Endothelial cell of umbilical vein (primary cell): ENCODE measurements around the gene AUTS2. TPM values are rescaled to one million over a fixed set of nuclear protein-coding genes. Genes with fewer than 3 reads are reported as not detected.

Source experiments
- BruUV-seq: library from RNA; stranded (reverse); fragments of 400-500 nt; replicated peaks from 2 replicates; lab custom pipeline; 2021; lab: Mats Ljungman, UMichigan
- CTCF ChIA-PET: fragments of 300-600, 350-600 bp; sonication (Branson Sonifier 250); formaldehyde crosslinking; loops from one replicate; lab custom pipeline; 2021; ENCODE audit warnings: antibody characterized with exemption, inconsistent platforms; lab: Charles Lee
- POLR2A ChIA-PET: fragments of 300-600, 350-600 bp; sonication (Branson Sonifier 250); formaldehyde crosslinking; loops from one replicate; lab custom pipeline; 2021; ENCODE audit warnings: antibody characterized with exemption, inconsistent platforms; lab: Charles Lee
- DNase-seq: peaks from one replicate; pipeline ENCODE4 v3.0.0-alpha.2; 2011; ENCODE audit warnings: low read depth, low spot score
- FAIRE-seq: peaks from 2 replicates; lab custom pipeline; 2011; peaks lifted over from hg19 to GRCh38; lab: Jason Lieb, UNC
- H2AFZ ChIP-seq: 2 replicates; pipeline ENCODE4 v1.6.0; 2012; ENCODE audit warnings: low read depth, low read length, control low read depth, inconsistent platforms
- H3K27ac ChIP-seq: 2 replicates; pipeline ENCODE4 v1.5.1; 2011; ENCODE audit warnings: low read depth, mild to moderate bottlenecking, control low read depth, low read length, moderate library complexity; ENCODE audit not compliant: insufficient read depth
- H3K27me3 ChIP-seq, 2 experiments: 2 replicates each; pipeline versions ENCODE4 v1.6.0 to v1.6.1; 2011; ENCODE audit warnings: low read length in 2 of 2, mixed read lengths in 1 of 2; ENCODE audit not compliant: control insufficient read depth in 2 of 2, insufficient read depth in 2 of 2
- H3K36me3 ChIP-seq, 2 experiments: 2 replicates in 1 of 2; 3 replicates in 1 of 2; pipeline ENCODE4 v1.5.1; 2011; ENCODE audit warnings: low read length in 2 of 2, mild to moderate bottlenecking in 1 of 2, moderate library complexity in 1 of 2; ENCODE audit not compliant: control insufficient read depth in 2 of 2, insufficient read depth in 2 of 2; ENCODE audit errors: extremely low read depth in 1 of 2
- H3K4me1 ChIP-seq: 3 replicates; pipeline ENCODE4 v1.5.1; 2011; ENCODE audit warnings: mild to moderate bottlenecking, low read length; ENCODE audit not compliant: control insufficient read depth, insufficient read depth; ENCODE audit errors: extremely low read depth
- H3K4me2 ChIP-seq: 2 replicates; pipeline ENCODE4 v1.6.1; 2011; ENCODE audit warnings: low read length, control low read depth, mixed read lengths; ENCODE audit not compliant: insufficient read depth
- H3K4me3 ChIP-seq, 3 experiments: fragments of 200-600 bp in 1 of 3; sonication (generic), shearing (Covaris generic) in 1 of 3; replicated peaks in 1 of 3; 2 replicates each; pipeline ENCODE4 v1.5.1; 2011 to 2016; ENCODE audit warnings: control low read depth in 3 of 3, low read length in 3 of 3, mild to moderate bottlenecking in 2 of 3, inconsistent platforms in 1 of 3, low read depth in 1 of 3, moderate library complexity in 1 of 3; ENCODE audit not compliant: insufficient read depth in 1 of 3
- H3K79me2 ChIP-seq: 2 replicates; pipeline ENCODE4 v1.6.0; 2012; ENCODE audit warnings: low read length, inconsistent platforms; ENCODE audit not compliant: control insufficient read depth, insufficient read depth
- H3K9ac ChIP-seq: replicated peaks from 2 replicates; pipeline ENCODE3; 2011; ENCODE audit warnings: low read length, control low read depth; ENCODE audit not compliant: insufficient read depth; ENCODE audit errors: extremely low read depth
- H3K9me1 ChIP-seq: replicated peaks from 3 replicates; pipeline ENCODE4 v1.6.0; 2011; ENCODE audit warnings: mild to moderate bottlenecking, low read length; ENCODE audit not compliant: control insufficient read depth, insufficient read depth; ENCODE audit errors: extremely low read depth
- H3K9me3 ChIP-seq: replicated peaks from 2 replicates; pipeline ENCODE4 v1.5.1; 2012; ENCODE audit warnings: low read length, inconsistent platforms; ENCODE audit not compliant: control insufficient read depth, insufficient read depth
- H4K20me1 ChIP-seq: replicated peaks from 2 replicates; pipeline ENCODE3; 2011; ENCODE audit warnings: mild to moderate bottlenecking, low read length; ENCODE audit not compliant: control insufficient read depth, insufficient read depth; ENCODE audit errors: extremely low read depth
- CTCF ChIP-seq, 2 donors: IDR thresholded peaks; 1 replicate in 1 of 2; 2 replicates in 1 of 2; pipeline ENCODE4 v1.5.1; 2011; ENCODE audit warnings: low read length in 2 of 2, mild to moderate bottlenecking in 2 of 2, moderate library complexity in 2 of 2, control low read depth in 1 of 2, inconsistent platforms in 1 of 2, low read depth in 1 of 2; ENCODE audit not compliant: insufficient read depth in 1 of 2; ENCODE audit errors: extremely low read depth in 1 of 2
- EZH2 ChIP-seq: IDR thresholded peaks from 2 replicates; pipeline ENCODE4 v1.6.1; 2012; ENCODE audit warnings: borderline replicate concordance, low read depth, mild to moderate bottlenecking, moderate library complexity, low read length, inconsistent platforms; ENCODE audit not compliant: severe bottlenecking
- FOS ChIP-seq: IDR thresholded peaks from 2 replicates; pipeline ENCODE4 v1.6.1; 2011; ENCODE audit warnings: mild to moderate bottlenecking, low read length, moderate library complexity, borderline replicate concordance; ENCODE audit not compliant: insufficient read depth
- GATA2 ChIP-seq: IDR thresholded peaks from 2 replicates; pipeline ENCODE4 v1.7.0; 2011; ENCODE audit warnings: low read depth, mild to moderate bottlenecking, moderate library complexity, mixed read lengths, low read length; ENCODE audit not compliant: insufficient read length, insufficient read depth
- JUN ChIP-seq: IDR thresholded peaks from 2 replicates; pipeline ENCODE4 v1.6.1; 2011; ENCODE audit warnings: borderline replicate concordance, low read depth; ENCODE audit not compliant: insufficient read length, insufficient read depth
- MAX ChIP-seq: IDR thresholded peaks from 2 replicates; pipeline ENCODE4 v1.6.1; 2011; ENCODE audit not compliant: insufficient read depth, insufficient read length
- MYC ChIP-seq: IDR thresholded peaks from one replicate; pipeline ENCODE4 v1.6.1; 2011; ENCODE audit warnings: mild to moderate bottlenecking, low read depth, low read length
- POLR2A ChIP-seq: IDR thresholded peaks from 2 replicates; pipeline ENCODE4 v1.6.1; 2012; ENCODE audit warnings: low read depth, mild to moderate bottlenecking, control low read depth, low read length
- POLR2AphosphoS5 ChIP-seq: IDR thresholded peaks from 2 replicates; pipeline ENCODE4 v1.6.1; 2012; ENCODE audit warnings: low read depth, mild to moderate bottlenecking, control low read depth, low read length, moderate library complexity; ENCODE audit not compliant: insufficient read depth
- dilution Hi-C: fragments of 300-500 bp; cut with MboI; formaldehyde crosslinking; loops from one replicate; pipeline ENCODE4 v1.15.0; 2019; ENCODE audit warnings: low sequenced_read_pairs; ENCODE audit not compliant: extremely low pct_ligation_motif_present
- intact Hi-C: fragments of 100-400 bp; cut with micrococcal nuclease; formaldehyde crosslinking; loops from one replicate; pipeline ENCODE4 v1.10.0; 2022
- polyA plus RNA-seq, 4 experiments: library from polyadenylated mRNA; depleted of rRNA in 3 of 4; stranded (reverse) in 3 of 4; unstranded in 1 of 4; fragments of >200 nt; gene quantifications; 2 replicates each; pipeline versions ENCODE4 v1.2.1 to v1.2.3, GENCODE V29; 2011 to 2012; ENCODE audit warnings: missing spikeins in 1 of 4
- total RNA-seq: library from RNA; stranded (reverse); gene quantifications from 2 replicates; pipeline ENCODE4 v1.2.3, GENCODE V29; 2021

Gene AUTS2
- total and polyA plus RNA-seq, 2 donors (not counting 3 experiments of a cell fraction or from before 2014, with no cell fraction given) = 0.59 to 8.0 TPM

GRCh38 chr7:70711452-70711851 is 1113.2 kb downstream of the AUTS2 start:
- Histone ChIP-seq H3K9me1 (no peaks in the 10 kb centered on the region), H3K36me3 (no peaks in the 10 kb centered on the region), H3K4me2 (no peak overlapping the region), H2AFZ (no peak overlapping the region), H3K4me1 (no peaks in the 10 kb centered on the region), H3K79me2 (no peaks in the 10 kb centered on the region), H3K9me3 (no peaks in the 10 kb centered on the region), H3K4me3 (no peak overlapping the region), H3K9ac (no peak overlapping the region), H3K27ac (no peak overlapping the region), H4K20me1 (no peaks in the 10 kb centered on the region), H3K27me3 (no peaks in the 10 kb centered on the region)
- FAIRE-seq = no peak
- TF ChIP-seq FOS (no peak), POLR2A (no peak), MAX (no peak), GATA2 (no peak), EZH2 (no peak), MYC (no peak), JUN (no peak), POLR2AphosphoS5 (no peak), CTCF (IDR thresholded peaks at IDR 0.05; ENCODE audit: extremely low read depth in 1 of 2, insufficient read depth in 1 of 2, low read depth in 1 of 2, low read length in 2 of 2) (no peak)
- ChIA-PET CTCF (no interaction called here), POLR2A (no interaction called here)
- dilution Hi-C loops = no loop called here
- no peak for DNase-seq
- intact Hi-C loops = no loop called here
- BruUV-seq = no TSS peak
